ENCODE measurements around the gene CXorf65.

DNA sequence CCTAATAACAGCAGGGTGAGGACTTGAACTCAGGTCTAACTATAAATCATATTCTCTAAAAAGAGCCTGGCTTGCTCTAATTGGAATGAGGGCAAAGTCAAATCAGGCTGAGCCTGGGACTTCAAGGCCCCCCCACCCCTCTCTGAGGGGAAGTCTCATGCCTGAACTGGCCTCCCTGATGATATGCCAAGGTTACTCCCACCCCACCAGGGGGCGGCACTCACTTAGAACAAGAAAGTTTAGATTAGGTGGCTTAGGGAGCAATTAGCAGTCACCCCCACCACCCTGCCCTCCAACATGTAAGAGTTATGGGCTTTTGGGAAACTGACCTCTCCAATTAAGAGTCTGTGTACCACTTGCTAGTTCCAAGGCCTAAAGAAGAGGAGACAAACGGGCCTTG is 8.2 kb downstream of the CXorf65 start:
- TF ChIP-seq, protein P1, sequence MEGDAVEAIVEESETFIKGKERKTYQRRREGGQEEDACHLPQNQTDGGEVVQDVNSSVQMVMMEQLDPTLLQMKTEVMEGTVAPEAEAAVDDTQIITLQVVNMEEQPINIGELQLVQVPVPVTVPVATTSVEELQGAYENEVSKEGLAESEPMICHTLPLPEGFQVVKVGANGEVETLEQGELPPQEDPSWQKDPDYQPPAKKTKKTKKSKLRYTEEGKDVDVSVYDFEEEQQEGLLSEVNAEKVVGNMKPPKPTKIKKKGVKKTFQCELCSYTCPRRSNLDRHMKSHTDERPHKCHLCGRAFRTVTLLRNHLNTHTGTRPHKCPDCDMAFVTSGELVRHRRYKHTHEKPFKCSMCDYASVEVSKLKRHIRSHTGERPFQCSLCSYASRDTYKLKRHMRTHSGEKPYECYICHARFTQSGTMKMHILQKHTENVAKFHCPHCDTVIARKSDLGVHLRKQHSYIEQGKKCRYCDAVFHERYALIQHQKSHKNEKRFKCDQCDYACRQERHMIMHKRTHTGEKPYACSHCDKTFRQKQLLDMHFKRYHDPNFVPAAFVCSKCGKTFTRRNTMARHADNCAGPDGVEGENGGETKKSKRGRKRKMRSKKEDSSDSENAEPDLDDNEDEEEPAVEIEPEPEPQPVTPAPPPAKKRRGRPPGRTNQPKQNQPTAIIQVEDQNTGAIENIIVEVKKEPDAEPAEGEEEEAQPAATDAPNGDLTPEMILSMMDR (IDR thresholded peaks at IDR 0.05): peak; percentile 23 to 62 (median 44)
- no peak for TF ChIP-seq POLR2A (IDR thresholded peaks at IDR 0.05)

All from heart left ventricle (tissue), 13 donors.